T47D (cell line): ENCODE data around the gene SCRN2.

ENCODE experiments used
- DNase-seq, 2 experiments: peaks; one replicate each; pipeline versions ENCODE4 v3.0.0 to v3.0.0-alpha.2; 2011 to 2012; ENCODE audit warnings: low read depth in 1 of 2, low spot score in 1 of 2
- JUND ChIP-seq: IDR thresholded peaks from 2 replicates; pipeline ENCODE4 v1.6.1; 2012; ENCODE audit warnings: low read depth
- in situ Hi-C: cut with HindIII; loops from 2 replicates; pipeline ENCODE4 v1.10.0; 2016; ENCODE audit warnings: low sequenced_read_pairs, low pct_unique_long_range_greater_than_20kb

The SCRN2 gene

GRCh38 chr17:47810200-47810821 lies 30.8 kb downstream of the SCRN2 start:
- DNase-seq, result peak in 1 of 2 experiments; percentile 30
- TF ChIP-seq JUND, result no peak
- in situ Hi-C loops, result no loop called here

GRCh38 chr17:47808830-47809480 lies 32.1 kb downstream of the SCRN2 start:
- in situ Hi-C loops, result no loop called here
- DNase-seq, result no peak
- TF ChIP-seq JUND, result no peak

GRCh38 chr17:47808036-47808829 lies 32.8 kb downstream of the SCRN2 start:
- no peak for TF ChIP-seq JUND
- in situ Hi-C loops, result no loop called here
- no peak for DNase-seq

DNA sequence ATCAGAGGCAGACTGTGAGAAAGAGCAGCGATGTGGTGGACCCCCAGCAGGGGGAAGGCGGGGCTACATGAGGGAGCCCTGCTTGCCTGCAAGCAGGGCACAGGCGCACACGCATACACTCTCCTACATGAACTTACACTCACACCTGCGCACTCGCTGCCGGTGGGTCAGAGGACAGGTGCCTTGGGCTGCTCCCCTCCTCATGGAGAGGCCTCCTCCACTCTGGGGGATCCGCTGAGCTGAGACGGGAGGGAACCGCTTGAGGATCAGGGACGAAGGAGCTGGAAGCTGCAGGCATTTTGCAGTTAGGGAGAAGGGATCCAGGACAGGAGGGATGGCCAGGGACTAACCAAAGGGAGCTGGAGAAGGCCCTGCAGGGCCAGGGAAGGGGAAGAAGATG lies 33.7 kb downstream of the SCRN2 start:
- no peak for DNase-seq
- in situ Hi-C loops, result no loop called here
- TF ChIP-seq JUND, result no peak

DNA sequence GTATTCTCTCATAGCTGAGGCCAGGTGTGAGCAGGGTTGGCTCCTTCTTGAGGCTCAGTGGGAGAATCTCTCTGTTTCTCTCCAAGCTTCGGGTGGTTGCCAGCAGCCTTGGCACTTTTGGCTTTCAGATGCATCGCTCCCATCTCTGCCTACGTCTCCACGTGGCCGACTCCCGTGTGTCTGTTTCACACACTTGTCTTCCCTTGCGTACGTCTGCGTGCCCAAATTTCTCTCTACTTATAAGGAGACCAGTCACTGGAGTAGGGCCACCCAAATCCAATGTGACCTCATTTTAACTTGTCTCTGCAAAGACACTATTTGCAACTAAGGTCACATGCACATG lies 34.2 kb downstream of the SCRN2 start:
- DNase-seq, result no peak
- in situ Hi-C loops, result no loop called here
- no peak for TF ChIP-seq JUND

DNA sequence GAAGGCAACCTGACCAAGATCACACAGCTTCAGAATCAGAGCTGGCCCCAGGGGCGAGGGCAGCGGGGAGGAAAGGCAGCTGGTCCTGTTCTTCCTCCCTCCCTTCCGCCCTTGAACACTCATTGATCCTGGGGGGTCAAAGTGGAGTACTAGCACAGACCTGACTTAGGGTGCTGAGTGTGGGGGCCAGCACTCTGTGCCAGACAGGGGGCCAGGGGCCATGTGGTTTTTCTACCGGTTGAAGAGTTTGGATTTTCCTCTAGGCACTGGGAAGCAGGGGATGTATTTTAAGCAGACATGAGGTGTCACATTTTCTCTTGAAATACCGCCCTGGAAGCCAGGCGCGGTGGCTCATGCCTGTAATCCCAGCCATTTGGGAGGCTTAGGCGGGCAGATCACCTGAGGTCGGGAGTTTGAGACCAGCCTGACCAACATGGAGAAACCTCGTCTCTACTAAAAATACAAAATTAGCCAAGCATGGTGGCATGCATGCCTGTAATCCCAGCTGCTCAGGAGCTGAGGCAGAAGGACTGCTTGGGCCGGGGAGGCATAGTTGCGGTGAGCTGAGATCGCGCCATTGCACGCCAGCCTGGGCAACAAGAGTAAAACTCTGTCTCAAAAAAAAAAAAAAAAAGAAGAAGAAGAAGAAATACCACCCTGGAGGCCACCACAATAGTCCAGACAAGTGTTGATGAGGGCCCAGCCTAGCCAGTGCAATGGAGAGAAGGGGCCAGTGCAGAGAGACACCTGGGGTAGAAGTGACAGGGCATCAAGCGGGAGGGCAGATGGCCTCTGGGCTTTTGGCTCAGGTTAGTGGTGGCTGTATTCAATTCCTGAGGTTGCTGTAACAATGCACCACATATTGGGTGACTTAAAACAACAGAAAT lies 34.8 kb downstream of the SCRN2 start:
- TF ChIP-seq JUND, result no peak
- in situ Hi-C loops, result no loop called here
- no peak for DNase-seq

DNA sequence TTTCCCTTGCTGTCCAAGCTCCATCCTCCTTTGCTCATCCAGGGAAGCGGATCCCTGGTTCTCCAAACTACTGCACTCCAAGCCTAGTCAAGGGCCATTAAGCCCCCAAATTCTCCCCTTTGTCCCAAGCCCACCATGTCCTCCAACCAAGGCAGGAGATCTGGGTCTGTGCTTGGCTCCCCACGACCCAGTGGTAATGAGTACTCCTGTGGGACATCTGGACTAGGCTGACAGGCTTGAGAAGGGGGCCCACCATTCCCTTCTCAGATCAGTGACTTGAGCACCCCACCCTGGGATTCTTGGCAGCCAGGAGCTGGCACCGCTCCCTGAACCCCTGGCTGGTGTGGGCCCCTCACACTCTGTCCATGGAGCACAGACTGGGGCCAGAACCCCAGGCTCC lies 36.6 kb downstream of the SCRN2 start:
- in situ Hi-C loops, result no loop called here
- DNase-seq, result no peak
- no peak for TF ChIP-seq JUND

DNA sequence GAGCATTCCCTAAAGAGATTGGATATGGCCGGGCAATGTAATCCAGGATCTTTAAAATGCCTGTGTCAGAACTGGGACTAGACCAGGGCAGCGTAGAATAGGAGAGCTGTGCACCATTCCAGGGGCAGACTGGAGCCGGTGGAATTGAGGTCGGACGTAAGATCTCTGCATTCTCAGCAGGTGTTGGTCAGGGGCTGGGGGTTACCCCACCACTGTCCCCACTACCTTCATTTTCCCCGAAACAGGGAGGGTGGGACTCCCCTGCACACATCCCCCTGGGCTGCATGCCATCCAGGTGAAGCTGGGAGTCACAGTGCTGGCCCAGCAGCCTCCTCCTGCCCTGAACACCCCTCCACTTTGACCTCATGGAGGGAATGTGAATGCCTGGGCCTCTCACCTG lies 37.3 kb downstream of the SCRN2 start:
- no peak for TF ChIP-seq JUND
- in situ Hi-C loops, result no loop called here
- DNase-seq, result no peak

GRCh38 chr17:47803201-47803600 lies 37.9 kb downstream of the SCRN2 start:
- in situ Hi-C loops, result no loop called here
- no peak for TF ChIP-seq JUND
- DNase-seq, result no peak

DNA sequence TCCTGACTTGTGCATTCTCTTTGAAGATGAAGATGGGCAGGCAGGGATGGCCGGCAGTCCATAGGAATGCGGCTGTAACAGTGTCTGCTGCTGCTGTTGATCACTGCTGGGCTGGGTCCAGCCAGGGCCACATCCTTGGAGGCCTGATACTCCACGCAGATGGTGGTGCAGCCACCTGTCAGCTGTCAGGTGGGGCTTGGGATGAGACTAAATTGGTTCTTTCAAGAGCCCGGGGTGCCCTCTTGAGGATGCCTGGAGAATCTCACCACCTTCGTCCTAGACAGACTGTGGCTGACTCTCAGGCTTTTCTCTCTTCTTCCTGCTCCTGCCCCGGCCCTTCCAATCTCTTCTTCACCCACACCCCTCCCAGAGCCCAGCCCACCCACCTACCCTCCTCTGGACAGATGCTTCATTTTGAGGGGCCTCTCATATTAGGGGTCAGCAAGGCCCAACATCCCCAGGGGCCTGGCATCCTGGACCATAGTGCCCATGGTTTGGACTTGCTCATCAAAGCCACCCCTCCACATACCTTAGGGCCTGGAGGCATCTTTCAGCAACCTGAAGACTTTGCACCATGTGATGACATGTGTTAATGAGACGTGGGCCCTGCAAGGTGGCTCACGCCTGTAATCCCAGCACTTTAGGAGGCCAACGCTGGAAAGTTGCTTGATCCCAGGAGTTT lies 38.6 kb downstream of the SCRN2 start:
- TF ChIP-seq JUND, result no peak
- DNase-seq, result peak; percentile 83 to 92
- in situ Hi-C loops, result no loop called here

DNA sequence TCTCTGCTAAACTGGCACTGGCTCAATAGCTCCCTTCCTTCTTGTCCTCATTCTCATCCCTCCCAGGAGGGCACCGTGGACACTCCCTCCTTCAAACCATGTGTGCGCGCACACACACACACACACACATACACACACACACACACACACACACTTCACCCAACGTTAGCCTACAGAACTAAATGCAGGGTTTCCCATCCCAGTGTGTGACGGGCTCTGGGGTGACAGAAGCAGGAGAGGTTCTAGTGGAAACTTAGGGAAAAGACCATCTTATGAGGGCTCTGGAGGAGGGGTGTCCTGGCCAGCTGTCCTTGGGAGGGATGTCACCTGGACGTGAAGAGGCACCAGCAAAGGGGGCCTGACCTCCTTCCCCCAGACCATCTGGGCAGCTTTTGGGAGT lies 39.2 kb downstream of the SCRN2 start:
- no peak for TF ChIP-seq JUND
- in situ Hi-C loops, result no loop called here
- DNase-seq, result no peak

DNA sequence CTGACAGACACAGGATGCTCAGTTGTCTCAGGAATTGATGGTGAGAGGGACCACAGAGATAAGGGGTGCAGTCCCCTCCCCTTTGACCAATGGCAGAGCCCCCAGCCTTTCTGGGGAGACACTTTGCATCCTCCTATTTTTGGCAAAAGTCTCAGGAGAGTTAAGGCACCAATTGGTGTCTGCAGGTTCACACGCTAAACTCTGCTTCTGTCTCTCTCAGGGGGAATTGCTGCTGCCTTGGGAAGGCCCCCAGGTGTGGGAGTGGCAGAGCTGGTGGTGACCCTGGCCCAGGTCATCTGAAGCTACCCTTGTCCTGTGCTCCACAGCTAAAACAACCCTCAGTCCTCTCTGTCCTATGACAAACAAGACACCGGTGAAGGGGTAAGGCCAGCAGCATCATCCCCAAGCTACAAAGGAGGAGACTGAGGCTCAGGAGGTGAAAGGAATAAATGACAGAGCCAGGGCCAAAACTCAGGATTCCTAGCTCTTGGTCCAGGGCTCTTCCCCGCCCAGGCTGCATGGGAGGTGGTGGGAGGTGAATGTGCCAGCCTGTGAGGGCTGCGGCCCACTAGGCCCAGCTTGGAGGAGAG lies 39.8 kb downstream of the SCRN2 start:
- DNase-seq, result no peak
- in situ Hi-C loops, result no loop called here
- no peak for TF ChIP-seq JUND
